NCI-H2196 treated with DMSO at 0.1 percent for 48 hours (cell line): ENCODE measurements around the gene PHC2.

Experiments used
- DNase-seq: peaks from one replicate; lab custom pipeline; 2025; ENCODE audit not compliant: unreplicated experiment; lab: John Stamatoyannopoulos, UW

Gene PHC2

GRCh38 chr1:33391343-33392078, 39.4 kb downstream of the PHC2 start:
- DNase-seq, result no peak

DNA sequence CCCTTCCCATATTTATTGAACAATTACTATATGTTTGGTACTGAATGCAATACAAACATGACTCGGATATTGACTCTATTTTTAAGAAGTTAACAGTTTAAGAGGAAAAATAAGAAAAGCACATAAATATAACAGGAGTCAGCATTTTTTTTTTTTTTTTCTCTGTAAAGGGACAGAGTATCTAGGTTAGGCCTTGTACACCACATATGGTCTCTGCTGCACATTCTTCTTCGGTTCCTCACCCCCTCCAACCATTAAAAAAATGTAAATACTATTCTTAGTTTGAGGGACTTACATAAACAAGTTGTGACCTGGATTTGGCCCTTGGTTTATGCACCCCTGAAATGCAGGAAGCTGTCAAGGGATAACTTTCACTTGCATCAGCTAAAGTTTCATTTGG, 40.4 kb downstream of the PHC2 start:
- no peak for DNase-seq

DNA sequence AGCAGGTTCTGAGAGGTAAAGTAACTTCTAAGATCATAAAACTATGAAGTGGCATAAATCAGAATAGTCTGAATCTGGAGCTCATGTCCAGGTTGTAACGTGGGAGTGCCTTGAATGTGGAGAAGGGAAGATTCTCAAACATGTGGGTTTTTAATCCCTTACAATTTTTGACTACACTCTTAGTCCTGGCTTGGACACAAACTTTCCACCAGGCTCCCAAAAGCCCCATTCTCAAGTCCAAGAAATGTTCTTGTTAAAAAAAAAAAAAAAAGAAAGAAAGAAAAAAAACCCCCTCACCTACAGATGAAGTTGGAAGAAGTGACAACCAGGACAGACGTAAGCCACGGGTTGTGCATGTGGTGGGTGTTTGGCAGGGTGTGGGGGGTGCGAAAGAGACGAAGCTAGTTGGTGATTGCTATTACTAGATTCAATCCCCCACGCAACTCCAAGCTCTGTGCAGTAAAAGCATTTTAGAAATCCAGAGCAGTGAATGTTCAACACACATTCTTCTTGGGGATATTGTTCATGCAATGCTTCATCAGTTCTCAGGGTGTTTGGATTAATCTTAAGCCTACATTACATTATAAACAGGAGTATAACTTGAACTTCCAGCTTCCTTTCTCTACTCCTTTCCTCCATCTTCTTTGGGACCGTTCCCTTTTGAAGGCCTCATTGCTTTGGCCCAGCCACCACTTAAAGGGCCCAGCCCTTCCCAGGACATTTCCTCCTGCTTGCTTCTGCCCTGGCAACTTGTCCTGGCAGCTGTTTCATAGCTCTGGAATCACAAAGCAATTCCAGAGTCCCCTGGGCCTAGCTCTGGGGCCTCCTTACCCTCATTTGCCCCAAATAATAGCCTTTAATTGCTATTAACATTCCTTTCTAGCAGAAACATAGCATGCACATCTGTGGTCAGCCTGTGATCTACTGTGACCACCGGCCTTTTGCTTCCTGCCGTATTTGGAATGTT, 41.8 kb downstream of the PHC2 start:
- DNase-seq, result no peak

DNA sequence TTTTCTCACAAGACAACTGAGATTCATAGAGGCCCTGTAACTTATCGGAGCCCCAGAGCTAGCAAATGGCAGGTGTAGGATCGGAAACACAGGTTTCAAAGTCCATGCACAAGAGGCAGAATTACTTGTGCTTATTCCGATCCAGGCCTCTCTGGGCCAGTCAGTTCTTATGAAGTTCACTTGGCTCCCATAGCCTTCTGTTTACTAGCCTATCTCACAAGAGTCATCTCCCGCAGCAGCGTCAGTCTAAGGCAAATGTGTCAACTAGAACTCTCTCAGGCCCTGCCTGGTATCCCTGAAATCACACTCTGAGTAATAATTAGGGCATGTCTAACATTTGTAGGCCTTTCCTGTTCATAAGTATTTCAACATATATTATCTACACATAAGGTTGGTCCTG, 43.3 kb downstream of the PHC2 start:
- DNase-seq, result no peak

GRCh38 chr1:33385251-33385650, 45.6 kb downstream of the PHC2 start:
- DNase-seq, result no peak

GRCh38 chr1:33384040-33384812, 46.7 kb downstream of the PHC2 start:
- DNase-seq, result no peak

- DNase-seq, result no peak
Measured at GRCh38 chr1:33383489-33383888, 47.4 kb downstream of the PHC2 start.

DNA sequence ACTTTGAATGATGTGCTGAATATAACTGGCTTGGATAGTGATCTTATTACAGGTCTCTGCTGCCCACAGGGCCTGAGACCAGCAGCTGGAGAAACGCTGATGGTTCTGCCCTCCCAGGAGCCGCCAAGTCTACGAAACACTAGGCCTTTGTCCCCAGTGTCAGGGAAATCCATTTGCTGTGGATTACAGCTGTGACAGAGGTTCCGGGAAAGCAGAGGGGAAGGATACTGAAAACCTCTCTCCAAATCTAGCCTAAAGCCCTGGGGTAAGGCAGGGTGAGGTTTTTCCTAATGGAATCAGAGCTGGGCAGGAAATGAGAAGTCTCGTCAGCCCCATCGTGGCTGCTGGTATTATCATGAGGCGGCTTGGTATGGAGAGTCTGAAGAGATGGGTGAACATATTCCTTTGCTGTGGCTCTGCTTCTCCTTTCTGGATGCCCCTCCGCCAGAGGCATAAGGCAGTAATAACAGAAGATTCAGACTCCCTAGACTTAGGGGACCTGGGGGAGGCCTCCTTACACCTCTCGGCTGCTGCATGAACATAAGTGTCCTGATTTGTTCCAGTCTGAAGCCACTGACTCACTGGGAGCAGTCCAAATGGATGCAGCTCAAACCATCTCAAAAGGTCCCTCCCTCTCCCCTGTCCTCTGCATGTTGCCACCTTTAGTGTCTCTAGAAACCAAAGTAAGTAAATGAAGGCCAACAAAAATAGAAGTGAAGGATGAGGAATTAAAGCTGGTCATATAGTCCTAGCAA, 48.1 kb downstream of the PHC2 start:
- no peak for DNase-seq

- no peak for DNase-seq
Measured at GRCh38 chr1:33381977-33382376, 48.9 kb downstream of the PHC2 start.

- no peak for DNase-seq
Measured at GRCh38 chr1:33380811-33381210, 50.1 kb downstream of the PHC2 start.

DNA sequence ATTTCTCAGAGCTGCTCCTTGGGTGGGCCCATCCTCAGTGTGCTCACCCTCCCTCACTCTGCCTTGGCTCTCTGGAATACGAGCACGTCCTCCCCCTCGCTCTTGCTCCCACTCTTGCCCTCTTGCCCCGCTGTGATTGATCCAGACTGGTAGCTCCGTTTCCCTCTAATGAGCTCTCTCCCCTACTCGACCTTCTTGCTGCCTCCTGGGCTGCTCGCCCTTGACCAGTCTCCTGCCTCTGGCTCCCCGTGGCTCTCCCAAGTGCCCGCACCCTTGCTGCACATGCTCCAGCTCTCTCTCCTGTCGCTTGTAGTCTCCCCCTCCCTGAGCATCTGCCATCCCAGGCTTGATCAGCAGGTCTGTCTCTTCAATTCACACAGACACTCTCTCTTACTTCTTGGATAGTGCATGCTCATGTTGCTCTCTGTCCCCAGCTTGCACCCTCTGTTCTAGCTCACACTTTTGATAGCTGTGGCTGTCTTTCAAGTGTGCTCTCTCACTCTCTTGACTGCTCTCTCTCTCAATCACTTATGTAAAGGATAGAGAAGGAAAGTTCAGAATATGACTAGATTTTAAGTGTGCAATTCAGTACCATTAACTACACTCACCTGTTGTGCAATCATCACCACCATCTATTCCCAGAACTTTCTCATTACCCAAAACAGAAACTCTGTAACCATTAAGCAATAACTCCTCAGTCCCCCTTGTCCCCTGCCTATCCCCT, 51.1 kb downstream of the PHC2 start:
- no peak for DNase-seq

DNA sequence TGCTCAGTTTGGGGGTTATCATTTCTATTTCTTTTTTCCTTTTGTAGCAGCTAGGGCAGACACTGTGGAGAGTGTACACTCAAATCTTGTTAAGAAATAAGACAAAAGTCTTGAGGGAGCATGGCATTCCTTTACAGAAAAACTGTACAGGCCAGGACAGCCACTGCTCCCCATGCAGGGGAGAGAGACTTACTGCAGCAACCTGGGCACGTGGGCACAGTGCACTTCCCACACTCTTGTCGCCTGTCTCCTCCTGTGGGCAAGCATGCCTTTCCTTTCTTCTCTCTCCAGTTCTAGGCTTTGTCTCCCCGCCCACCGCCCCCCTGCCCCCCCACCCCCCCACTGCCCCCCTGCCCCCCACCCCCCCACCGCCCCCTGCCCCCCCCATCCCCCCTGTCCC, 51.9 kb downstream of the PHC2 start:
- DNase-seq, result no peak

- no peak for DNase-seq
Measured at GRCh38 chr1:33378524-33378923, 52.4 kb downstream of the PHC2 start.

DNA sequence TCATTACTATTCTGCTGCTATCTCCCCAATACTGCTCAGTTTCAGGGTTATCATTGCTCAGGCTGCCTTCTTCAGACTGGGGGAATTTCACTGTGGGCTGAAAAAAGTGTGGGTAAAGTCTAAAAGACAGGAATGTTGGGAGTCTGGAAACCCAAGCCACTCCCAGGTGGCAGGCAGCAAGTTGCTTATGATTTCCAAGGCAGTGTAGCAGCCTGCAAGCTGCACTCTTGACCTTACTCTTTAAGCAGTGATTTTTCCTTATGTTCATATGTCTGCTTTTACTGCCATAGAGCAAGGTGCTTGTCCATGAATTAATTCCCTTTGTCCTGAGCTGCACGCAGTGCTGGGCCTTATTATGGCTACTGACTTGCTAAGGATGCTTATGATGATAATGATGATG, 53.1 kb downstream of the PHC2 start:
- DNase-seq, result no peak

- DNase-seq, result peak; percentile 30
Measured at GRCh38 chr1:33377013-33377412, 53.9 kb downstream of the PHC2 start.

DNA sequence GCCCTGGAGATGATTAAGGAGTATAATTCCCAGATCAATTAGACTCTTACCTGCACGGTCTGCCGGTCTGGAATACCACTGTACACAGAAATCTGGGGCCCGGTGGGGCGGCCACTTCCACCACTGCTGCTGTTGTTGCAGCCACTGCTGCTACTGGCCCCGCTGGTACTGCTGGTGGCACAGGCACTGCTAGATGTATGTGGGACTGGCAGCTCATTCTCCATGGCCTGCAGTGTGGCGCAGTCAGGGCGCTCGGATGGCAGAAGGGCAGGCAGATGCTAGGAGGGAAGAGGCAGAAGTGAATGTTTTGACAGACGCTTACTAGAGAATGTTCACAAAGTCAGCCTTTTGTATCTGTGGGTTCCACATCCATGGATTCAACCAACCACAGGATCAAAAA, 55.6 kb downstream of the PHC2 start:
- no peak for DNase-seq

DNA sequence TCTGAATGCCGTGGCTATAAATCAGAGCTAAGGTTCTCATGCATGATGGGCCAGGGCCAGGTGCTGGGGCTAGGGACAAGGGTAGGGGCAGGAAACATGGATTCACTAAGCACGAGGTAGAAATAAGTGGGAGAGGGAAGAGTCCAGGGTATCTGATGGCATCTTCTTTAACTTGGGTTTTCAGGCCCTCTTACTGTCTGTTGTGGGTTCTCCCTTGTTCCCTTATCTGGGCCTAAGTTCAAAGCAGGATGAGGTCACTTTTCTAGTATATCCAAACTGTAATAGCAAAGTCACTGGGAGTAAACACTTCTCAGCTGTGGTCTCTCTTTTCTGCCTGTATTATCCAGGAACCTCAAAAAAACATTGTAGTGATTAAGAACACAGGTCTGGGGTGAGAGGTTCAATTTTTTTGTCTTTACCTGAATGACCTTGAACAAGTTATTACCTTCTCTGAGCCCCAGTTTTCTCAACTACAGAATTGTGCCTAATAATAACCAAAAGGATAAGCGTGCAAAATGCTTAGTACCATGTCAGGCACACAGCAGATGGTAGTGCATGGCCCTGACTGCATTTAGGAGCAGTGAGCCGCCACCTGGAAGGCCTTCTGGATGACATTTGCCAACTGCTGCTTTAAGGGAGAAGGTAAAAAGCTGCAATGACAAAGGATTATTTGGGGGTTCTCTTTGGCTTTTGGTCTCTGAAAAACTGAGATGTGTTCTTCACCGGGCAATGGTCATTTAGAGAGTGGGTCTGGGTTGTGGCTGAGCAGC, 56.4 kb downstream of the PHC2 start:
- DNase-seq, result no peak

DNA sequence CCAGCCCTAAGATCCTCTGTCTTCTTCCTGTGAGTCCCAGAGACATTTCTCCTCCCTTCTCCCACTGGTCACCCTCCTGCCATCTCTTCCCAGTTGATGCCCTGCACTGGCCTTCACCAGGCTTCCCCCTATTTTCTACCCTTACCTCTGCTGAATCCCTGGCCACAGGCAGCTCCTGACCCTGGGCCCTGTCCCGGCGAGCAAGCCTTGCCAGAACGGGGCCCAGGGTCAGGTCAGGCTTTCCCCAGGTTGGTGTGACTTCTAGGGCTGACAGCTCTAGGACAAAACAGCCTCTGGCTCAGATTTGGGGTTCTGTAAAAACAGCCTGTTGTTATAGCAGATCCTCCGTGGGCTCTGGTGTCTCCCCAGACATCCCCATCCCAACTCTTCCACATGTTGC, 57.3 kb downstream of the PHC2 start:
- DNase-seq, result no peak

DNA sequence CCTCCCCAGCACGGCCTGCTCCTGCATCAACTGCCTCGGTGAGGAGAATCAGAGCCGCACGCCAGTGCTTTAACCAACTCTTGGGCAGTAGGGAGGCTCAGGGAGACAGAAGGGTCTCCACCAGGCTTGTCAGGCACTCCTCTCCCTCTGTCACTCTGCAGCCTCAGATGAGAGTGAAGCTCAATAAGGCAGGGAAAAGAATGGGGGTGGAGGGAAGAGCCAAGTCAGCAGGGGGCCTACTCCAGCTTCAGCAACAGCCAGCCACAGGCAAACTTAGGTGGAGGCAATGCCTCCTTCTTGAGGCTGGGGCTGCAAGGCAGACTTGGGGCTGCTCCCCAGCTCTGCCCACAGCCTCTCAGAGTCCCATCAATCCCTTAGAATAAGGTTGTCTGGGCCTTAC, 58.2 kb downstream of the PHC2 start:
- no peak for DNase-seq
